ENCODE results near the gene SLC38A9.

- TF ChIP-seq EZH2 (IDR thresholded peaks at IDR 0.05) (no peak), POLR2AphosphoS5 (IDR thresholded peaks at IDR 0.05; ENCODE audit: borderline replicate concordance, low read depth, low read length) (no peak), FOXP2 (optimal IDR thresholded peaks at IDR 0.05; ENCODE audit: control extremely low read depth, extremely low read length, insufficient read depth) (no peak)
Measured at GRCh38 chr5:55758231-55758630, 46.1 kb upstream of the SLC38A9 start.
